ENCODE data around the gene NANOS3.

GRCh38 chr19:13841086-13841961, 35.6 kb upstream of the NANOS3 start:
- TF ChIP-seq CTCF (IDR thresholded peaks at IDR 0.05) (no peak), POLR2AphosphoS5 (IDR thresholded peaks at IDR 0.05) (peak in 2 of 3 donors; percentile 86 to 89)

Data from transverse colon (tissue), 4 donors.